SKM-1 treated with dmso at 0.1 percent for 144 hours (cell line): ENCODE measurements around the gene IL1RL1.

Source experiments
- DNase-seq: peaks from one replicate; lab custom pipeline; 2025; ENCODE audit not compliant: unreplicated experiment; lab: John Stamatoyannopoulos, UW

The IL1RL1 gene

DNA sequence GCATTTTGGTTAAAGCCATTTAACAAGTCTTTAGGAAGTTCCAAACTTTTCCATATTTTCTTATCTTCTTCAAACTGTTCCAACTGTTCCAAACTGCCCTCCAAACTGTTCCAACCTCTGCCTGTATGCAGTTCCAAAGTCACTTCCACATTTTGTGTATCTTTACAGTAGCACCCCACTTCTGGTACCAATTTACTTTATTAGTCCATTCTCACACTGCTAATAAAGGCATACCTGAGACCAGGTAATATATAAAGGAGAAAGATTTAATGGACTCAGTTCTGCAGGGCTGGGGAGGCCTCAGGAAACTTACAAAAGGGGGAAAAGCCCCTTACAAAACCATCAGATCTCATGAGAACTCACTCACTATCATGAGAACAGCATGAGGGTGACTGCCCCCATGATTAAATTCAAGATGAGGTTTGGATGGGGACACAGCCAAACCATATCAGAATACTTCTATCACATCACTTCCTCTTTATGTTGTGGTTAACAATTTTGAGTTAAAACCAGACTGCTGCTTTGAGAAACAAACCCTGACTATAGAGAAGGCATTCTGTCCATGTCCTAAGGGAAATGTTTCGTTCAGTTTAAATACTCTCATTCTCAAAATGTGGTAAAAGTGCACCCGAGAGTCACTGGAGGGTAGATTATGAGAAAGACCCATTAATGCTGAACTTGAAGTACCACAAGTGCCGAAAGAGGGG is 55.2 kb downstream of the IL1RL1 start:
- no peak for DNase-seq

DNA sequence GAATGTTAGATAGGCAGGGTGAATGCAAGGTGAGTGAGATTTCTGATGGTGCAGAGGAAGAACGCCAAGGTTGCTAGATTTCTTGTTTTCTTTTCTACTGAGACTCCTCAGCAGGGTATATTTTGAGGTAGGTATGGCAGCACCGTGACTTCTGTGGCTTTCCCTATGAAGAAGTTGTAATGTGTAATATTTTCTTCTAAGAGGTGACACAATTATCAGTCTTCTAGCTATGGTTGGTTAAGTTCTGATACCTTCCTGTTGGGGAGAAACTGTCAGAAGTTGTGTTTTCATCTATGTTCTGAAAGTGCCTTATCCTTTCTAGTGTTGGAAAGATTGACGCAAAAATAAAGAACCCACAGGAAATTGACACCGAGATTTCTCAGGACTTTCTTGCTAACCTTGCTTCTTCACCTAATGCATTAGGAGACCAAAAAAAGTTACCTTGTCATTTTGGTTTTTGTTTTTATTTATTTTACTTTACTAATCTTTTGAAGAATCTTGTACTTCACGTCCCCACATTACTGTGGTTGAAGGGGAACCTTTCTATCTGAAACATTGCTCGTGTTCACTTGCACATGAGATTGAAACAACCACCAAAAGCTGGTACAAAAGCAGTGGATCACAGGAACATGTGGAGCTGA is 56.1 kb downstream of the IL1RL1 start:
- DNase-seq: no peak

DNA sequence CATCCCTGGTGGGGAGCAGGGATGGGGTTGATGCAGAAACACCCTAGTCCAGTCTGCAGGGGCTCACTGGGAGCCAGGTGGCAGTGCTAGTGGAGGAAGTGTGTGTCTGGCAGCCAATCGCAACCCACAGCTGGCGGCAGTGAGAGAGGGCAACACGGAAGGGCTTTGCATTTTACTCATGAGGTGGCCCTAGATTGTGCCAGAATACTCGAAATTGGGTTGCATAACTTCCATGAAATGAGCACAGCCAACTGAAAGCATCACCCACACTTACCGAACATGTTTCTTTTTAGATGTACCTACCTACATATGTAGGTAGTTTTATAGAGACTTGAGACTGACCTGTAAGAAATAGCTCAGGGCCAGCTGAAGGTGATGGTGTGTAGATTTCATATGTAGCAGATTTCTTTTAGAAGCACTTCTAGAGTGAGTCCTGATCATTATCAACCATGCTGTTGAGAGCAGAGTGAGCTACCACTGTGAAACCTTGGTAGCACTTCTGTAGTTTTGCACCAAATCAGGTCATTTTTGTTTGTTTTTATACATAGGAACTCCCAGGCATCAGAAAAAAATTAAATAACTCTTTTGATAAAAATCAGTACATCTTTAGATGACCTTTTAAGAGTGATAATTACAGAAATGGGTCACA is 57.2 kb downstream of the IL1RL1 start:
- no peak for DNase-seq

- no peak for DNase-seq
These were observed 58.5 kb downstream of the IL1RL1 start for GRCh38 chr2:102369866-102370265.

DNA sequence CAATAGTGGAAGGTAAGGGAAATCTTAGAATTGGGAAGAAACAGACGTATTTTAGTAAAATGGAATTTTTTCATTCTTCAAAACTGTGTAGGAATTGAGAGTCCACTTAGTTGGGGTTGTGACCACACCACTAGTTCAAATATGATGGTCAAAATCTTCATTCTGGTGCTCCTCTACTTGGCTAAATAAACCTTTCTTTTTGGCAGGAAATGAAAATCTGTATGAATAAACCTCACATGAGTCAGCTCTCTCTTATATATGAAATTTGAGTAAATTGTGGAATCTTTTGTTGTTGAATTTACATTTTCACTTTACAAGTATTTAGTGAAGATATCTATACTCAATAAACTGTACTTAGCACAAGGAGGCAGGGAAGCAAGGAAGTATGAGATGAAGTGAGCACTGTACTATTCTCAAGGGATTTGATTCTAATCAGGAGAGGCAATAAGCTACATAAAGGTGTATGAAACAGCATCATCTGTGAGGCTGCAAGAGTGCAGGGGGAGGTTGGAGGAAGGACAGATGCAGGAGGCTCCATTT is 64.8 kb downstream of the IL1RL1 start:
- no peak for DNase-seq

- DNase-seq: no peak
These were observed 72.4 kb downstream of the IL1RL1 start for GRCh38 chr2:102383722-102384121.

- DNase-seq: no peak
These were observed 74.2 kb downstream of the IL1RL1 start for GRCh38 chr2:102385522-102385921.

- no peak for DNase-seq
These were observed 74.6 kb downstream of the IL1RL1 start for GRCh38 chr2:102386004-102386403.

- no peak for DNase-seq
These were observed 75.6 kb downstream of the IL1RL1 start for GRCh38 chr2:102386867-102387541.

- no peak for DNase-seq
These were observed 76.6 kb downstream of the IL1RL1 start for GRCh38 chr2:102387763-102388546.

- DNase-seq: no peak
These were observed 80.2 kb downstream of the IL1RL1 start for GRCh38 chr2:102391565-102391964.

DNA sequence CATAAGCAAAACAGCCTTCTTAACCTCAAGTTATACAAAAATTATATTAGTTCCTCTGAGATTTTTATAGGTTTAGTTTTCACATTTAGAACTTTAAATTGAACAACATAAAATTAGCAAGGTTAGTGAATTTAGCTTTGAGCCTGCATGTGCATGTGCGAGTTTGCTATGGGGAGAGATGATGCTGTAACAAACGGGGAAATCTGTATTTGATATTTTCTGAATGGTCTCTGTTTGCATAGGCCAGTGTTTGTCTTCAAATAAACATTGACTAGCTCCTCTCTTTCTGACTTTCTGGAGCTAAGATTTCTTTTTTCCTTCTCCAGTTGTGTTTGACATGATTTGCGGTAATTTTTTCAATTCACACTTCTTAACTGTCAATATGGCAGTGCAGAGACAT is 80.7 kb downstream of the IL1RL1 start:
- DNase-seq: no peak

GRCh38 chr2:102392942-102393341 is 81.6 kb downstream of the IL1RL1 start:
- DNase-seq: no peak

GRCh38 chr2:102396012-102396411 is 84.6 kb downstream of the IL1RL1 start:
- no peak for DNase-seq

DNA sequence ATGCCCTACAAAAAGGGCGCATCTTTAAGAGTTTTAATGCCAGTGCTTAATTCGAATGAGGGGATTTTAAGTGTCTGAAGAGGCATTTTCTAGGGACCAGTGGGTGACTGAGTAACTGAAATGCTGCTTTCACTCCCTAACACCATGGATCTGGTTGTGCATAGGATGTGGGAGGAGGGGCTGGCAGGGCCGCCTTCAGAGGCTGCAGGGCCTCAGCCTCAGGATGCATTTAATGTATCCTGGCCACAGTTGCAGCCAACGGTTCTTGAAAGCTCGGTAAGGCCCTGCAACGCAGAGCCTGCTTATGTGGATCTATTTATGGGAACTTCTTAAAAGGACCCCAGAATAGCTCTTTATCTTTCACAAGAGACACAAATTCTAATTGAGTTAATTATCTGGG is 85.8 kb downstream of the IL1RL1 start:
- DNase-seq: no peak

GRCh38 chr2:102399499-102400141 is 88.3 kb downstream of the IL1RL1 start:
- no peak for DNase-seq

DNA sequence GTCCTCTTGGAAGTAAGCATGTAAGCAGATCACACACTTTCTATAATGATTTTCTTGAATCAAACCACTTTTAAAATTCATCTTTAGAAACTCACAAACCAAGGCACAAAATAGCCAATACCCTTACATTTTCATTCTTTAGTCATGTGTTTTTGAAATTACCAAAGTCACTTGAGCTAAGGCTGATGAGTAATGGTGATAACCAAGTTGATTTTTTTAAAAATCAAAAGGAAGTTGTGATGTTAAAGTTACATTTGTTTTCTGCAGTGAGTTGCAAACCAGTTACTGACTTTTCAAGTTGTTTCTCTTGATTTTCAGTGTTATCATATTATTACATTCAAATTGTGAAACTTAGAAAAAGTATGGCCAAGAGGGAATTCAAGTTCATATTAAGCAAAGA is 90.1 kb downstream of the IL1RL1 start:
- no peak for DNase-seq
